Nephron (organoid): Measurements from ENCODE around the gene PIGT.

Source experiments
- H3K27ac Mint-ChIP-seq, 3 experiments: 2 replicates each; pipeline ENCODE4 v1.8.0; 2020; ENCODE audit warnings: mixed read lengths in 3 of 3, mild to moderate bottlenecking in 2 of 3, moderate library complexity in 1 of 3
- H3K27me3 Mint-ChIP-seq: 2 replicates; pipeline ENCODE4 v1.8.0; 2021; ENCODE audit warnings: low read depth, mild to moderate bottlenecking, moderate library complexity, mixed read lengths
- H3K36me3 Mint-ChIP-seq: 2 replicates; pipeline ENCODE4 v1.8.0; 2020; ENCODE audit warnings: low read depth, mixed read lengths
- H3K4me1 Mint-ChIP-seq: 2 replicates; pipeline ENCODE4 v1.8.0; 2020; ENCODE audit warnings: mixed read lengths
- H3K4me3 Mint-ChIP-seq, 3 experiments: 2 replicates each; pipeline ENCODE4 v1.8.0; 2020; ENCODE audit warnings: mild to moderate bottlenecking in 3 of 3, mixed read lengths in 3 of 3, moderate library complexity in 2 of 3
- H3K9me3 Mint-ChIP-seq: 2 replicates; pipeline ENCODE4 v1.8.0; 2020; ENCODE audit warnings: mixed read lengths
- TF ChIP-seq, protein P1 (sequence below), 3 experiments: fragments of 200-600 bp; sonication (generic); IDR thresholded peaks; one replicate each; pipeline ENCODE4 v1.5.0; 2021; ENCODE audit warnings: antibody characterized with exemption in 3 of 3; ENCODE audit not compliant: unreplicated experiment in 3 of 3

PIGT gene

DNA sequence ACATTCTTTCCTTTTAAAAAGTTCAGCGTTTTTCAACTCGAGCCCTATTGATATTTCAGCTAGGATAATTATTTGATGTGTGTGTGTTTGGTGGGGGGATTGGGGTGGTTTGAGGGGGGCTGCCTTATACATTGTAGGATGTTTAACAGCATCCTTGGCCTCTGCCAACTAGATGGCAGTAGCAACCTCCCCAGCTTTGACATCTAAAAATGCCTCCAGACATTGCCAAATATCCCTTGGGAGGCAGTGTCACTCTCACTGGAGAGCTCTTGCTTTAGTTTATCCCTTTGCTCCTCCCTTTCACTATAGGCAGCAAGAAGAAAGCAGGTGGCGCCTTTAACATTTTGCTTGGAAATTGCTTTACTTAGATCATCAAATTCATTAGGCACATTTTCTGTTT lies 23.2 kb upstream of the PIGT start:
- TF ChIP-seq, protein P1, sequence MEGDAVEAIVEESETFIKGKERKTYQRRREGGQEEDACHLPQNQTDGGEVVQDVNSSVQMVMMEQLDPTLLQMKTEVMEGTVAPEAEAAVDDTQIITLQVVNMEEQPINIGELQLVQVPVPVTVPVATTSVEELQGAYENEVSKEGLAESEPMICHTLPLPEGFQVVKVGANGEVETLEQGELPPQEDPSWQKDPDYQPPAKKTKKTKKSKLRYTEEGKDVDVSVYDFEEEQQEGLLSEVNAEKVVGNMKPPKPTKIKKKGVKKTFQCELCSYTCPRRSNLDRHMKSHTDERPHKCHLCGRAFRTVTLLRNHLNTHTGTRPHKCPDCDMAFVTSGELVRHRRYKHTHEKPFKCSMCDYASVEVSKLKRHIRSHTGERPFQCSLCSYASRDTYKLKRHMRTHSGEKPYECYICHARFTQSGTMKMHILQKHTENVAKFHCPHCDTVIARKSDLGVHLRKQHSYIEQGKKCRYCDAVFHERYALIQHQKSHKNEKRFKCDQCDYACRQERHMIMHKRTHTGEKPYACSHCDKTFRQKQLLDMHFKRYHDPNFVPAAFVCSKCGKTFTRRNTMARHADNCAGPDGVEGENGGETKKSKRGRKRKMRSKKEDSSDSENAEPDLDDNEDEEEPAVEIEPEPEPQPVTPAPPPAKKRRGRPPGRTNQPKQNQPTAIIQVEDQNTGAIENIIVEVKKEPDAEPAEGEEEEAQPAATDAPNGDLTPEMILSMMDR (IDR thresholded peaks at IDR 0.05; ENCODE audit: unreplicated experiment in 3 of 3), result no peak
- Mint-ChIP-seq H3K36me3 (peaks cover 11% of the 10 kb centered on the region), H3K4me1 (no peaks in the 10 kb centered on the region), H3K27ac (no peak overlapping the region), H3K9me3 (peaks cover 4% of the 10 kb centered on the region), H3K4me3 (no peak overlapping the region), H3K27me3 (no peaks in the 10 kb centered on the region)

DNA sequence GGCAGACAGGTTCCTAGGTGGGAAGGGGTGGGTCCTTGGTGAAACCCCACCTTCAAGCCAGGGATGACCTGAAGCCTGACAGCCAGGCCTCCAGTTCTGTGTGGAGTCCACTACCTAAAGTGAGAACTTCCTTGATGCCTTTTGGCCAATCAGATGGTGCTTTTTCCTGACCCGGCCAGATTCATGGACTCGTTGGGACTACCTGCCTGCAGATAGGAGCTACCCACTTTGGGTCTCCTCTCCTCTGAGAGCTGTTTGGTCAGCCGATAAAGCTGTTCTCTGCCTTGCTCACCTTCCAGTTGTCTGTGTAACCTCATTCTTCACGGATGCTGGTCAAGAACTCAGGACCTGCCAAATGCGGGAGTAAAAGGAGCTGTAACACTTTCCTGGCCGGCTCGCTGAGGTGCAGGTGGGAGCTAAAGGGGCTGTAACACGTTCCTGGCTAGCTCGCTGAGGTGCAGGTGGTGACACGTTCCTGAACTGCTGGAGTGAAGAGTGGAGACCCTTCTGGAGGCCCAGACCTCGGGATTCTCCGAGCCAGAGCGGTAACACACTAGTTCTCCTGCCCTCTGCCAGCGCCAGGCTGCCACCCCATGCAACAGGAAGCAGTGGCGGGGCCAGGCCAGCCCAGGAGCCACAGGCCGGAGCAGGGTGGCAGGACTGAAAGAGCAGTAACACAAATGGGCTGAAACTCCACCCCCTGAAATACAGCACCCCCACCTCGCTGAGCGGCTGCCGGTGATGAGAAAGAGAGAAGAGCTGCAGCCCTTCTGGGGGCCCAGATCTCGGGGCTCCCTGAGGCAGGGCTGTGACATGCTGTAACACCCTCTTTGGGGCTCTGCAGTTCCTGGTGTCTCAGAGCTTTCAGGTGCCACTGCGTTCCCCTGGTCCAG lies 21.5 kb upstream of the PIGT start:
- Mint-ChIP-seq H3K36me3 (peaks cover 22% of the 10 kb centered on the region), H3K4me1 (no peaks in the 10 kb centered on the region)
- TF ChIP-seq, protein P1 (IDR thresholded peaks at IDR 0.05; ENCODE audit: unreplicated experiment in 3 of 3), result no peak

GRCh38 chr20:45395114-45395415 lies 20.9 kb upstream of the PIGT start:
- Mint-ChIP-seq H3K4me1 (no peaks in the 10 kb centered on the region), H3K27me3 (no peaks in the 10 kb centered on the region), H3K27ac (no peak overlapping the region), H3K9me3 (peaks cover 13% of the 10 kb centered on the region), H3K36me3 (peaks cover 28% of the 10 kb centered on the region), H3K4me3 (no peak overlapping the region)
- TF ChIP-seq, protein P1 (IDR thresholded peaks at IDR 0.05; ENCODE audit: unreplicated experiment in 3 of 3), result no peak

More for the DNA sequence above, 21.5 kb upstream of the PIGT start:
- Mint-ChIP-seq H3K9me3 (peaks cover 7% of the 10 kb centered on the region), H3K27me3 (no peaks in the 10 kb centered on the region), H3K27ac (no peak overlapping the region), H3K4me3 (no peak overlapping the region)

GRCh38 chr20:45399018-45399417 lies 16.9 kb upstream of the PIGT start:
- Mint-ChIP-seq H3K4me3 (no peak overlapping the region), H3K27me3 (peaks cover 21% of the 10 kb centered on the region), H3K4me1 (no peaks in the 10 kb centered on the region), H3K36me3 (peaks cover 55% of the 10 kb centered on the region), H3K27ac (no peak overlapping the region), H3K9me3 (peaks cover 30% of the 10 kb centered on the region)
- TF ChIP-seq, protein P1 (IDR thresholded peaks at IDR 0.05; ENCODE audit: unreplicated experiment in 3 of 3), result no peak

- H3K27ac Mint-ChIP-seq, result no peak overlapping the region
- H3K4me1 Mint-ChIP-seq, result no peaks in the 10 kb centered on the region
- H3K27me3 Mint-ChIP-seq, result peaks cover 35% of the 10 kb centered on the region
- H3K9me3 Mint-ChIP-seq, result peaks cover 30% of the 10 kb centered on the region
- peaks cover 53% of the 10 kb centered on the region for H3K36me3 Mint-ChIP-seq
- TF ChIP-seq, protein P1 (IDR thresholded peaks at IDR 0.05; ENCODE audit: unreplicated experiment in 3 of 3), result no peak
- H3K4me3 Mint-ChIP-seq, result no peak overlapping the region
Observed at GRCh38 chr20:45400346-45401031, 15.5 kb upstream of the PIGT start.
